AG04449 (cell line): ENCODE data around the gene METTL2B.

Experiments used
- CTCF ChIA-PET: fragments of 350-600 bp; formaldehyde crosslinking; extraction: SDS; loops from one replicate; lab custom pipeline; 2021; ENCODE audit warnings: antibody characterized with exemption; lab: Yijun Ruan, JAX
- POLR2A ChIA-PET: fragments of 400-600, 350-600 bp; formaldehyde crosslinking; extraction: SDS; loops from one replicate; lab custom pipeline; 2020; ENCODE audit warnings: antibody characterized with exemption, inconsistent platforms; lab: Yijun Ruan, JAX
- DNase-seq: peaks from one replicate; pipeline ENCODE4 v3.0.0-alpha.2; 2010; ENCODE audit warnings: low read depth, low spot score
- H3K4me3 ChIP-seq: 2 replicates; pipeline ENCODE4 v1.5.1; 2011; ENCODE audit warnings: low read depth, mild to moderate bottlenecking, control low read depth, low read length
- TF ChIP-seq, protein P1 (sequence below): IDR thresholded peaks from one replicate; pipeline ENCODE4 v1.5.1; 2011; ENCODE audit warnings: mild to moderate bottlenecking, moderate library complexity, low read length, control low read depth, inconsistent platforms; ENCODE audit not compliant: insufficient read depth; ENCODE audit errors: missing control alignments

The METTL2B gene

DNA sequence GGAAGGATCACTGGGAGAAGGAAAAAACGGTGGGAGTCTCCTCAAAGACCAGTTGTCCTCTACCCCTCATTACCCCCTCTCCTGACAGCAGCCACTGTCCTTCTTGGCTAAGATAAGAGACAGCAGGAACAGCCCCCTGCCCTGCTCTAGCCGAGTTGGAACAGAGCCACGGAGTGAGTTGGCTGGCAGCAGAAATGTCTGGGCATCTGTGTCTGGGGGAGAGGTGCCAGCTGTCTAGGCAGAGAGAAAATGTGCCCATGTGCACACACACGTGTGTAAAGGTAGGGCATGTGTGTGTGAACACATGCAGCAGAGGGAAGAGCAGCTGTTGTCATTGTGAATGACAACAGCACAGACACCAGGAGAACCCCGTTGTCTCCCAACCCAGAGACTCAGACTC lies 30.2 kb upstream of the METTL2B start:
- ChIA-PET POLR2A (no interaction called here), CTCF (interaction anchor here (0.8 to 4.7 kb wide), 3 partner anchors 15 to 20 kb away, joined by 3 to 61 read pairs (median 27); no protein-coding TSS in a partner anchor)
- no peak for DNase-seq
- H3K4me3 ChIP-seq = no peak overlapping the region
- TF ChIP-seq, protein P1, sequence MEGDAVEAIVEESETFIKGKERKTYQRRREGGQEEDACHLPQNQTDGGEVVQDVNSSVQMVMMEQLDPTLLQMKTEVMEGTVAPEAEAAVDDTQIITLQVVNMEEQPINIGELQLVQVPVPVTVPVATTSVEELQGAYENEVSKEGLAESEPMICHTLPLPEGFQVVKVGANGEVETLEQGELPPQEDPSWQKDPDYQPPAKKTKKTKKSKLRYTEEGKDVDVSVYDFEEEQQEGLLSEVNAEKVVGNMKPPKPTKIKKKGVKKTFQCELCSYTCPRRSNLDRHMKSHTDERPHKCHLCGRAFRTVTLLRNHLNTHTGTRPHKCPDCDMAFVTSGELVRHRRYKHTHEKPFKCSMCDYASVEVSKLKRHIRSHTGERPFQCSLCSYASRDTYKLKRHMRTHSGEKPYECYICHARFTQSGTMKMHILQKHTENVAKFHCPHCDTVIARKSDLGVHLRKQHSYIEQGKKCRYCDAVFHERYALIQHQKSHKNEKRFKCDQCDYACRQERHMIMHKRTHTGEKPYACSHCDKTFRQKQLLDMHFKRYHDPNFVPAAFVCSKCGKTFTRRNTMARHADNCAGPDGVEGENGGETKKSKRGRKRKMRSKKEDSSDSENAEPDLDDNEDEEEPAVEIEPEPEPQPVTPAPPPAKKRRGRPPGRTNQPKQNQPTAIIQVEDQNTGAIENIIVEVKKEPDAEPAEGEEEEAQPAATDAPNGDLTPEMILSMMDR = no peak

GRCh38 chr7:128447941-128448564 lies 28.5 kb upstream of the METTL2B start:
- no peak overlapping the region for H3K4me3 ChIP-seq
- TF ChIP-seq, protein P1 = no peak
- CTCF ChIA-PET = interaction anchor here (1.2 to 4.7 kb wide), 4 partner anchors 9 to 22 kb away, joined by 3 to 61 read pairs (median 16); no protein-coding TSS in a partner anchor
- POLR2A ChIA-PET = no interaction called here
- no peak for DNase-seq

GRCh38 chr7:128448751-128449302 lies 27.7 kb upstream of the METTL2B start:
- H3K4me3 ChIP-seq = no peak overlapping the region
- no peak for DNase-seq
- ChIA-PET POLR2A (no interaction called here), CTCF (interaction anchor here (1.0 to 4.7 kb wide), 5 partner anchors 8 to 22 kb away, joined by 3 to 61 read pairs (median 5); no protein-coding TSS in a partner anchor)
- TF ChIP-seq, protein P1 = no peak

DNA sequence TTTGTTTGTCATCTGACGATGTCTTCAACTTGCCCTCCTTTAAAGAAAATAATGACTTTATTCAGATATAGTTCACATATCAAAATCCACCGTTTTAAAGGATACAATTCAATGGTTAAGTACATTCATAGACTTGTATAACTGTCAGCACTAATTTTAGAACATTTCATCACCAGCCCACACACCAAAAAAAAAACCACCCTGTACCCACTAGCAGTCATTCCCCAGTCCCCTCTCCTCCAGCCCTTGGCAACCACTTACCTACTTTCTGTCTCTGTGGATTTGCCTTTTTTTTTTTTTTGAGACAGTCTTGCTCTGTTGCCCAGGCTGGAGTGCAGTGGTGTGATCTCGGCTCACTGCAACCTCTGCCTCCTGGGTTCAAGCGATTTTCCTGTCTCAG lies 26.1 kb upstream of the METTL2B start:
- no peak for DNase-seq
- CTCF ChIA-PET = interaction anchor here (4.7 kb wide), 1 partner anchor 24 kb away, joined by 61 read pairs; no protein-coding TSS in a partner anchor
- H3K4me3 ChIP-seq = no peak overlapping the region
- POLR2A ChIA-PET = interaction anchor here (0.8 kb wide), 1 partner anchor 9 kb away, joined by 3 read pairs; no protein-coding TSS in a partner anchor
- TF ChIP-seq, protein P1 = no peak

- no peak for DNase-seq
- H3K4me3 ChIP-seq = no peak overlapping the region
- TF ChIP-seq, protein P1 = no peak
- ChIA-PET CTCF (interaction anchor here (1.0 to 7.8 kb wide), 3 partner anchors 9 to 21 kb away, joined by 6 to 275 read pairs (median 6); no protein-coding TSS in a partner anchor), POLR2A (no interaction called here)
These were observed 25.6 kb upstream of the METTL2B start for GRCh38 chr7:128450913-128451312.

- no peak for DNase-seq
- POLR2A ChIA-PET = no interaction called here
- no peak overlapping the region for H3K4me3 ChIP-seq
- TF ChIP-seq, protein P1 = no peak
- CTCF ChIA-PET = interaction anchor here (1.1 to 7.8 kb wide), 4 partner anchors 9 to 23 kb away, joined by 5 to 275 read pairs (median 8); no protein-coding TSS in a partner anchor
These were observed 24.0 kb upstream of the METTL2B start for GRCh38 chr7:128452552-128452951.
